ENCODE data around the gene PXK.

DNA sequence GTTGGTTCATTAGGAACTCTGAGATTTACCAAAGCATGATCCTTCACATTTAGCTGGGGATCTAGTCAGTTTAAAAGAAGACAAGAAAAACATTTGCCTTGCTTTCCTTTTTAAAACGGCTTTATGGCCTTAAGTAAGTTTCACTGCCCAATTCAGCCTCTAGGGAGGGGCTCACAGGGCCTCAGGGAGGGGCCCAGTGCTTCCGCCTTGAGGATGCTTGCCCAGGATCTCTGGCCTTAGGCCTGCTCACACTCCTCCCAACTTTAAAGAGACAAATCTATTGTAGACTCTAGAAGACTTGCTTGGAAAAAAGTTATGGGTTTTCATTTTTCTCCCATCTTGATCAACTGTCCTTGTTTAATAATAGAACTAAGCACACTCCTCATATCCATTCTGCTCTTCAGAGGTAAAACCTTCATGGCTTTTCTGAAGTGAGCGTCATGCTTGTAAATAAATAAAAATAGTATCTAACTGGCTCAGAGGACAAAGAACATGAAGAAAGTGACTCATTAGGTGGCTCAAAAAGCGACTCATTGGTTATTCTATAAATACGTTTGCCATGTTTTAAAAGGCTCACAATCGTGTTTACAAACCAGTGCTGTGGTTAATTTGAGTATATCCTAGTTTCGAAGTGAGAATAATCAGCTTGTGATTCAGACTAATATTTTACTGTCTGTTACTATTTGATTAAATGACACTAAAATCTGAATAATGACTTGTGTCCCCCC is 87.3 kb downstream of the PXK start:
- TF ChIP-seq, protein P1, sequence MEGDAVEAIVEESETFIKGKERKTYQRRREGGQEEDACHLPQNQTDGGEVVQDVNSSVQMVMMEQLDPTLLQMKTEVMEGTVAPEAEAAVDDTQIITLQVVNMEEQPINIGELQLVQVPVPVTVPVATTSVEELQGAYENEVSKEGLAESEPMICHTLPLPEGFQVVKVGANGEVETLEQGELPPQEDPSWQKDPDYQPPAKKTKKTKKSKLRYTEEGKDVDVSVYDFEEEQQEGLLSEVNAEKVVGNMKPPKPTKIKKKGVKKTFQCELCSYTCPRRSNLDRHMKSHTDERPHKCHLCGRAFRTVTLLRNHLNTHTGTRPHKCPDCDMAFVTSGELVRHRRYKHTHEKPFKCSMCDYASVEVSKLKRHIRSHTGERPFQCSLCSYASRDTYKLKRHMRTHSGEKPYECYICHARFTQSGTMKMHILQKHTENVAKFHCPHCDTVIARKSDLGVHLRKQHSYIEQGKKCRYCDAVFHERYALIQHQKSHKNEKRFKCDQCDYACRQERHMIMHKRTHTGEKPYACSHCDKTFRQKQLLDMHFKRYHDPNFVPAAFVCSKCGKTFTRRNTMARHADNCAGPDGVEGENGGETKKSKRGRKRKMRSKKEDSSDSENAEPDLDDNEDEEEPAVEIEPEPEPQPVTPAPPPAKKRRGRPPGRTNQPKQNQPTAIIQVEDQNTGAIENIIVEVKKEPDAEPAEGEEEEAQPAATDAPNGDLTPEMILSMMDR (IDR thresholded peaks at IDR 0.05; ENCODE audit: poor library complexity) = no peak
- TF ChIP-seq EZH2 (IDR thresholded peaks at IDR 0.05; ENCODE audit: borderline replicate concordance) = no peak
- TF ChIP-seq EZH2phosphoT487 (IDR thresholded peaks at IDR 0.05; ENCODE audit: low read depth, severe bottlenecking, unreplicated experiment) = no peak

All from hepatocyte (in vitro differentiated cells).